GM23248 (cell line): ENCODE data around the gene THOC1. TPM values are rescaled to one million over a fixed set of nuclear protein-coding genes. Genes with fewer than 3 reads are reported as not detected.

Experiments
- DNase-seq: peaks from one replicate; pipeline ENCODE4 v3.0.0-alpha.2; 2015
- H2AFZ ChIP-seq: fragments of 200-600 bp; sonication (generic); 2 replicates; pipeline ENCODE4 v1.6.1; 2016; ENCODE audit warnings: antibody characterized with exemption
- H3F3A ChIP-seq: fragments of 200-600 bp; sonication (generic); 2 replicates; pipeline ENCODE4 v1.6.1; 2016; ENCODE audit warnings: mild to moderate bottlenecking, antibody characterized with exemption, mixed run types; ENCODE audit not compliant: insufficient read depth
- H3K27ac ChIP-seq: fragments of 200-600 bp; sonication (generic); 2 replicates; pipeline ENCODE4 v1.5.1; 2016; ENCODE audit warnings: mild to moderate bottlenecking
- H3K27me3 ChIP-seq: fragments of 200-600 bp; sonication (generic); replicated peaks from 2 replicates; pipeline ENCODE4 v1.6.1; 2016; ENCODE audit warnings: mild to moderate bottlenecking; ENCODE audit not compliant: insufficient read depth
- H3K36me3 ChIP-seq: fragments of 200-600 bp; sonication (generic); 2 replicates; pipeline ENCODE4 v1.6.1; 2016; ENCODE audit warnings: low read depth, mild to moderate bottlenecking
- H3K4me1 ChIP-seq: fragments of 200-600 bp; sonication (generic); 2 replicates; pipeline ENCODE4 v1.6.1; 2016; ENCODE audit warnings: mild to moderate bottlenecking; ENCODE audit not compliant: insufficient read depth
- H3K4me2 ChIP-seq: fragments of 200-600 bp; sonication (generic); one replicate; pipeline ENCODE4 v1.6.1; 2016; ENCODE audit warnings: mild to moderate bottlenecking; ENCODE audit not compliant: unreplicated experiment
- H3K4me3 ChIP-seq: fragments of 200-600 bp; sonication (generic); 2 replicates; pipeline ENCODE4 v1.5.1; 2016; ENCODE audit warnings: mild to moderate bottlenecking
- H3K79me2 ChIP-seq: fragments of 200-600 bp; sonication (generic); 2 replicates; pipeline ENCODE4 v1.6.1; 2016; ENCODE audit warnings: mild to moderate bottlenecking; ENCODE audit not compliant: insufficient read depth
- H3K9ac ChIP-seq: fragments of 200-600 bp; sonication (generic); 2 replicates; pipeline ENCODE4 v1.6.1; 2016; ENCODE audit warnings: mild to moderate bottlenecking
- H3K9me2 ChIP-seq: fragments of 200-600 bp; sonication (generic); 2 replicates; pipeline ENCODE4 v1.6.1; 2016; ENCODE audit warnings: mixed run types, mild to moderate bottlenecking, moderate library complexity; ENCODE audit not compliant: insufficient read depth
- H3K9me3 ChIP-seq: fragments of 200-600 bp; sonication (generic); one replicate; pipeline ENCODE4 v1.6.1; 2017; ENCODE audit warnings: low read depth
- H4K20me1 ChIP-seq: fragments of 200-600 bp; sonication (generic); 2 replicates; pipeline ENCODE4 v1.6.0; 2016; ENCODE audit not compliant: insufficient read depth
- EZH2 ChIP-seq: fragments of 200-600 bp; sonication (generic); IDR thresholded peaks from 2 replicates; pipeline ENCODE4 v1.6.1; 2018; ENCODE audit warnings: antibody characterized with exemption, mild to moderate bottlenecking; ENCODE audit not compliant: insufficient read depth, poor library complexity, severe bottlenecking
- EZH2phosphoT487 ChIP-seq: fragments of 200-600 bp; sonication (generic); IDR thresholded peaks from 2 replicates; pipeline ENCODE4 v1.6.1; 2018; ENCODE audit warnings: antibody characterized with exemption, moderate library complexity, mild to moderate bottlenecking, low read depth; ENCODE audit not compliant: insufficient read depth
- WGBS, 2 experiments: methylation state at CpG; one replicate each; pipeline ENCODE4 v1.1.6; 2015 to 2017; ENCODE audit warnings: low lambda C conversion rate in 2 of 2, low coverage in 1 of 2; ENCODE audit errors: missing lambda C conversion rate in 2 of 2; 5-methylcytosine and 5-hydroxymethylcytosine counted together
- in situ Hi-C: fragments of 300-500 bp; cut with MboI; formaldehyde crosslinking; loops from 2 replicates; pipeline ENCODE4 v1.15.0; 2020
- polyA plus RNA-seq: library from polyadenylated mRNA; unstranded; fragments of >200 nt; fragmentation: Nextera tagmentation; extraction: Ambion mirVana; gene quantifications from 2 replicates; pipeline ENCODE4 v1.2.1, GENCODE V29; 2016
- total RNA-seq: library from RNA; depleted of rRNA; stranded (reverse); fragments of >200 nt; shearing (Covaris generic); gene quantifications from 2 replicates; pipeline ENCODE4 v1.2.3, GENCODE V29; 2014

THOC1 gene
- total and polyA plus RNA-seq, 2 experiments from 2014 or later = 23.2 to 28.3 TPM

GRCh38 chr18:261398-262073 lies 6.3 kb downstream of the THOC1 start:
- H3K9ac ChIP-seq = peak overlapping the region; percentile 25; the same call in 1 of the 2 replicates
- peak overlapping the region; percentile 75 for H3K27ac ChIP-seq
- DNase-seq = peak; percentile 77
- H3F3A ChIP-seq = peaks cover 19% of the 10 kb centered on the region
- in situ Hi-C loops = no loop called here
- peaks cover 18% of the 10 kb centered on the region for H3K79me2 ChIP-seq
- peaks cover 14% of the 10 kb centered on the region for H3K4me1 ChIP-seq
- H3K9me2 ChIP-seq = no peaks in the 10 kb centered on the region
- WGBS, 2 experiments = 98 to 100% methylated on average over 2 of the region's 2 CpGs
- no peaks in the 10 kb centered on the region for H3K9me3 ChIP-seq
- no peaks in the 10 kb centered on the region for H3K27me3 ChIP-seq
- H4K20me1 ChIP-seq = no peaks in the 10 kb centered on the region
- H3K4me2 ChIP-seq = peak overlapping the region; percentile 3
- peaks cover 48% of the 10 kb centered on the region for H3K36me3 ChIP-seq
- no peak overlapping the region for H2AFZ ChIP-seq
- no peak for TF ChIP-seq EZH2
- no peak for TF ChIP-seq EZH2phosphoT487
- no peak overlapping the region for H3K4me3 ChIP-seq

GRCh38 chr18:260547-260946 lies 7.3 kb downstream of the THOC1 start:
- Histone ChIP-seq H3K79me2 (peaks cover 8% of the 10 kb centered on the region; the same call in 1 of the 2 replicates), H3K27ac (peak overlapping the region; percentile 75; the same call in 1 of the 2 replicates)
- 81 to 88% methylated on average over 2 of the region's 2 CpGs for whole genome bisulfite sequencing, 2 experiments

DNA sequence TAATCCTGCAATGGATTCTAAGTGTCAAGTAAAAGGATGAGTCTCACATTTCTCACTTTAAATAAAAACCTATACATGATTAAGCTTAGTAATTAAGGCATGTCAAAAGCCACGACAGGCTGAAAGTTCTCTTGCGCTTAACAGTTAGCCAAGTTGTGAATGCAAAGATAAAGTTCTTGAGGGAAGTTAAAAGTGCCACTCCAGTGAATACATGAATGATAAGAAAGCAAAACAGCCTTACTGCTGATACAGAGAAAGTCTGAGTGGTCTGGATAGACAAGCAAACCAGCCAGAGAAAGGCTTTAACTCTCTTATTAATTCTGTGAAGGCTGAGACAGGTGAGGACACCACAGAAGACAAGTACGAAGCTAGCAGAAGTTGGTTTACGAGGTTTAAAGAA lies 12.7 kb downstream of the THOC1 start:
- no peaks in the 10 kb centered on the region for H3F3A ChIP-seq
- no peaks in the 10 kb centered on the region for H3K9me3 ChIP-seq
- in situ Hi-C loops = no loop called here
- H3K36me3 ChIP-seq = peaks cover 86% of the 10 kb centered on the region
- no peaks in the 10 kb centered on the region for H3K27me3 ChIP-seq
- no peak overlapping the region for H2AFZ ChIP-seq
- TF ChIP-seq EZH2phosphoT487 (no peak), EZH2 (no peak)
- no peak overlapping the region for H3K9ac ChIP-seq
- no peak overlapping the region for H3K27ac ChIP-seq
- no peaks in the 10 kb centered on the region for H4K20me1 ChIP-seq
- no peak for DNase-seq
- 95 to 97% methylated on average over 4 of the region's 4 CpGs for WGBS, 2 experiments
- no peaks in the 10 kb centered on the region for H3K9me2 ChIP-seq
- H3K4me3 ChIP-seq = no peak overlapping the region
- H3K4me2 ChIP-seq = no peak overlapping the region
- H3K4me1 ChIP-seq = no peaks in the 10 kb centered on the region
- no peaks in the 10 kb centered on the region for H3K79me2 ChIP-seq

More at GRCh38 chr18:260547-260946, 7.3 kb downstream of the THOC1 start:
- H3K4me2 ChIP-seq = no peak overlapping the region
- H4K20me1 ChIP-seq = no peaks in the 10 kb centered on the region
- peaks cover 55% of the 10 kb centered on the region for H3K36me3 ChIP-seq
- TF ChIP-seq EZH2 = no peak
- TF ChIP-seq EZH2phosphoT487 = no peak
- DNase-seq = no peak
- in situ Hi-C loops = no loop called here
- peaks cover 14% of the 10 kb centered on the region for H3K4me1 ChIP-seq
- no peaks in the 10 kb centered on the region for H3K9me3 ChIP-seq
- H3F3A ChIP-seq = peaks cover 19% of the 10 kb centered on the region
- H3K27me3 ChIP-seq = no peaks in the 10 kb centered on the region
- no peak overlapping the region for H3K9ac ChIP-seq
- H2AFZ ChIP-seq = no peak overlapping the region
- no peaks in the 10 kb centered on the region for H3K9me2 ChIP-seq
- H3K4me3 ChIP-seq = no peak overlapping the region

GRCh38 chr18:253121-253520 lies 14.7 kb downstream of the THOC1 start:
- in situ Hi-C loops = no loop called here
- Histone ChIP-seq H3K27ac (no peak overlapping the region), H3K9me2 (no peaks in the 10 kb centered on the region), H3K4me1 (no peaks in the 10 kb centered on the region), H3F3A (no peaks in the 10 kb centered on the region), H2AFZ (no peak overlapping the region), H3K4me2 (no peak overlapping the region), H4K20me1 (no peaks in the 10 kb centered on the region), H3K36me3 (peaks cover 75% of the 10 kb centered on the region), H3K9ac (no peak overlapping the region), H3K4me3 (no peak overlapping the region), H3K9me3 (no peaks in the 10 kb centered on the region), H3K27me3 (no peaks in the 10 kb centered on the region), H3K79me2 (no peaks in the 10 kb centered on the region)
- 96% methylated on average over 1 of the region's 1 CpG for WGBS, 2 experiments
- TF ChIP-seq EZH2 = no peak
- no peak for TF ChIP-seq EZH2phosphoT487
- DNase-seq = no peak
